T47D (cell line): ENCODE measurements around the gene BAHCC1.

Experiments used
- DNase-seq, 2 experiments: peaks; one replicate each; pipeline versions ENCODE4 v3.0.0 to v3.0.0-alpha.2; 2011 to 2012; ENCODE audit warnings: low read depth in 1 of 2, low spot score in 1 of 2
- JUND ChIP-seq: IDR thresholded peaks from 2 replicates; pipeline ENCODE4 v1.6.1; 2012; ENCODE audit warnings: low read depth
- in situ Hi-C: cut with HindIII; loops from 2 replicates; pipeline ENCODE4 v1.10.0; 2016; ENCODE audit warnings: low sequenced_read_pairs, low pct_unique_long_range_greater_than_20kb

BAHCC1 gene

DNA sequence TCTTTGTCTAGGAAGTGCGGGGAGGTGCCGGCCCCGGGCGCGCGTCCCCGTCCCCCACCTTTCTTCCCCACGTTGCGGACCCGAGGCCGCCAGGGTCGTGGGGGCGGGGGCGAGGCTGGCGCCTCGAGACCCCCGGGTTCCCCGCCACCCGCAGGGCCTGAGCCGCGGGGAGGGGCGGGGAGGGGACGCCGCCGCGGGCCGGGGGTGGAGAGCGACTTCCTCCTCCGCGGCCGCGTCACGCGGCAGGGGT, 119.2 kb downstream of the BAHCC1 start:
- no peak for DNase-seq
- no peak for TF ChIP-seq JUND
- in situ Hi-C loops: no loop called here

GRCh38 chr17:81514739-81515529, 119.7 kb downstream of the BAHCC1 start:
- no peak for TF ChIP-seq JUND
- in situ Hi-C loops: no loop called here
- peak; percentile 74 to 85 for DNase-seq

DNA sequence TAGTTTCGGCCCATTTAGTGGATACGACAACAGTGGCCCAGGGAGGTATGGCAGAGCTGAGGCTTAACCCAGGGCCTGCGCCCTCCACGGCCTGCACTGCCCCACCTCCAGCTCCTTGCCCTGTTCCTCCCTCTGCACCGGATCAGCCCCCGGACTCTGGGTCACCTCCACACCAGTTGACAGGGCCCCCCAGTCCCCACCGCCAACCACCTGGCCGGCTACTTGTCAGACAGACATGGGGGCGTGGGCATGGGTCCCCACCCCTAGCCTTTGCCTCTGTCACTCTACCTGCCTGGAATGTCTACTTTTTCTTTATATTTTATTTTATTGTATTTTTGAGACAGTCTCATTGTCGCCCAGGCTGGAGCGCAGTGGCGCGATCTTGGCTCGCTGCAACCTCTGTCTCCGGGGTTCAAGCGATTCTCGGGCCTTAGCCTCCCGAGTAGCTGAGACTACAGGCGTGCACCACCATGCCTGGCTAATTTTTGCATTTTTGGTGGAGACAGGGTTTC, 120.3 kb downstream of the BAHCC1 start:
- no peak for DNase-seq
- in situ Hi-C loops: no loop called here
- no peak for TF ChIP-seq JUND
